Measurements from ENCODE around the gene CDPF1.

- TF ChIP-seq, protein P1, sequence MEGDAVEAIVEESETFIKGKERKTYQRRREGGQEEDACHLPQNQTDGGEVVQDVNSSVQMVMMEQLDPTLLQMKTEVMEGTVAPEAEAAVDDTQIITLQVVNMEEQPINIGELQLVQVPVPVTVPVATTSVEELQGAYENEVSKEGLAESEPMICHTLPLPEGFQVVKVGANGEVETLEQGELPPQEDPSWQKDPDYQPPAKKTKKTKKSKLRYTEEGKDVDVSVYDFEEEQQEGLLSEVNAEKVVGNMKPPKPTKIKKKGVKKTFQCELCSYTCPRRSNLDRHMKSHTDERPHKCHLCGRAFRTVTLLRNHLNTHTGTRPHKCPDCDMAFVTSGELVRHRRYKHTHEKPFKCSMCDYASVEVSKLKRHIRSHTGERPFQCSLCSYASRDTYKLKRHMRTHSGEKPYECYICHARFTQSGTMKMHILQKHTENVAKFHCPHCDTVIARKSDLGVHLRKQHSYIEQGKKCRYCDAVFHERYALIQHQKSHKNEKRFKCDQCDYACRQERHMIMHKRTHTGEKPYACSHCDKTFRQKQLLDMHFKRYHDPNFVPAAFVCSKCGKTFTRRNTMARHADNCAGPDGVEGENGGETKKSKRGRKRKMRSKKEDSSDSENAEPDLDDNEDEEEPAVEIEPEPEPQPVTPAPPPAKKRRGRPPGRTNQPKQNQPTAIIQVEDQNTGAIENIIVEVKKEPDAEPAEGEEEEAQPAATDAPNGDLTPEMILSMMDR (IDR thresholded peaks at IDR 0.05) = no peak
- TF ChIP-seq POLR2A (IDR thresholded peaks at IDR 0.05) (no peak), POLR2AphosphoS5 (IDR thresholded peaks at IDR 0.05) (no peak)
These were observed 37.1 kb upstream of the CDPF1 start for GRCh38 chr22:46286941-46287872.
